CD1c-positive myeloid dendritic cell (primary cell): Measurements from ENCODE around the gene FHAD1.
A peak's percentile ranks its signal among the peaks of the same experiment; 100 is the strongest.
"Not testable (repeated sequence)": the region's sequence is repeated elsewhere in the genome, so short reads cannot be mapped to it uniquely, and the experiment has no call there.

Source experiments
- DNase-seq: peaks from one replicate; pipeline ENCODE4 v3.0.0-alpha.2; 2016; ENCODE audit errors: extremely low spot score

The FHAD1 gene

GRCh38 chr1:15368888-15369287, 121.9 kb downstream of the FHAD1 start:
- DNase-seq = no peak

DNA sequence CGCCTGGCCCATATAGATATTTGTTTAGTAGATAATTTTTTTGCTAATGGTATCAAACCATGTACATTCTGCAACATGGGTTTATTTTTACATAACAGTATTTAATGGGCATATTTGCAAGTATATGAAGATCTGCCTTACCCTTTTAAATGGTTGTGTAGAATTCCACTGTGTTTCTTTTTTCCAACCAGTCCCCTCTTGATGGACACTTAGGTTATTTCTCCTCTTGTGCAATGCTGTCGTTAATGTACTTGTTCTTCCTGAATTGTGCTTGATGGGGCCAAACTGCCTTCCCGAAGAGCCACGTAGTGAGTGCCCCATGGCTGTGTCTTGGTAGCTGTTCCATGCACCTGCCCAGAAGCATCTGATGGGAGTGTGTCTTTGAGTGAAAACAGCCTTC, 123.2 kb downstream of the FHAD1 start:
- no peak for DNase-seq

GRCh38 chr1:15370781-15371520, 123.9 kb downstream of the FHAD1 start:
- no peak for DNase-seq

GRCh38 chr1:15371610-15372545, 124.9 kb downstream of the FHAD1 start:
- DNase-seq = no peak

- DNase-seq = no peak
Measured at GRCh38 chr1:15378729-15379128, 131.7 kb downstream of the FHAD1 start.

DNA sequence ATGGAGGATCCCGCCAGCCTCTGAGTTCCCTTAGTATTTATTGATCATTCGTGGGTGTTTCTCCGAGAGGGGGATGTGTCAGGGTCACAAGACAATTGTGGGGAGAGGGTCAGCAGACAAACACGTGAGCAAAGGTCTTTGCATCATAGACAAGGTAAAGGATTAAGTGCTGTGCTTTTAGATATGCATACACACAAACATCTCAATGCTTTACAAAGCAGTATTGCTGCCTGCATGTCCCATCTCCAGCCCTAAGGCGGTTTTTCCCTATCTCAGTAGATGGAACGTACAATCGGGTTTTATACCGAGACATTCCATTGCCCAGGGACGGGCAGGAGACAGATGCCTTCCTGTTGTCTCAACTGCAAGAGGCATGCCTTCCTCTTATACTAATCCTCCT, 132.1 kb downstream of the FHAD1 start:
- DNase-seq = not testable (repeated sequence)

GRCh38 chr1:15380601-15381508, 133.8 kb downstream of the FHAD1 start:
- no peak for DNase-seq

GRCh38 chr1:15381805-15382204, 134.8 kb downstream of the FHAD1 start:
- DNase-seq = no peak

DNA sequence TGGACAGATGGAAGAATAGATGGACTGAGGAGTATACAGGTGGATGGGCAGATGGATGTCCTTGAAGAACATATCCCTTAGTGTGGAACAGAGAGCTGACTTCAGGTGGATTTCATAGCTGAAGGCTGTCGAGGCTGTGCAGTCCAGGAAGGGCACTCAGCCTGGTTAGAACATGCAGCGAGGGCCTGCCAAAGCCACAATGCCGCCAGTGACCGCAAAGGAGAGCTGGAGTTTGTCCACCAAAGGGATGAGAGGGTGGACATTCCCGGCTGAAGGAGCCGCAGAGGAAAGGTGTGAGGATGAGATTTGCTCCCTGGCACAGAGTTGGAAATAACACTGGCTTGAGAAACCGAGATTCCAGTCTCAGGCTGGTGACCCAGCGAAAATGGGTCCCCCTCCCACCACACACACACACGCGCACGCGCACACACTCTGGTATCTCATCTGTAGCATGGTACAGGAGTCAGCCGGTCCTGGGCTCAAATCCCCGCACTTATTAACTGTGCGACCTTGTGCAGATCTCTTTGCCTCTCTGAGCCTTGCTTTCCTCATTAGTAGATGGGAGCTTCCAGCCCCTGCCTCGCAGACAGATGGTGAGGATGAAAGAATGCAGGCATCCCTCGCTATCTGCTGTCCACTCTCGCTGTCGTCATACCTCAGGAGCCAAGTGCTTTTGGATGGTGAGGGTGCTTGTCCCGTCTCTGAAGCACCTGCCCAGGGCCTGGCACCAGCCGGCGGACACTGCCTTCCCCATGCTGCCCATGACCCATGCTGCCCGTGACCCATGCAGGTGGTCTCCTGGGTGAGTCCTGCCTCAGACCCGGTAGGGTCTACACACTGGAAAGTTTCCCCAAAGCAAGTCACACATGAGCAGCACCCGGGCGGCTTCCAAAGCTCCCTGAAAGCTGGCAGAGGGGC, 135.8 kb downstream of the FHAD1 start:
- DNase-seq = no peak

DNA sequence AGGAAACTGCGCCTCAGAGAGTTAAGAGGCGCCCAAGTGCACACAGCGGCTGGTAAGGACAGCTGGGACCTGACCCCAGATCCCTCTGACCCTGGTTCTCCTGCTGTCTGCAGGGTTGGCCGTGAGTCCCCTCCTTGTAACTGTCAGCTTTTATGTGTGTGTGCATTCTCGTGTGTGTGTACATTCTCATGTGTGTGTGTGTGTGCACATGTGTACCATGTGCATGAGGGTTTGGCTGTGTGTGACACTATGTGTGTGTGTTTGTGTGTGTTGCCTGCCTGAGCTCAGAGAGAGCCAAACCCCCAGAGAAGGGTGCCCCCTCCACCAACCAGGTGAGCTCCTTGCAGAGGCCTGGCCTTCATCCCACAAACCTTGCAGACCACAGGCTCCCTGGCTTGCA, 136.8 kb downstream of the FHAD1 start:
- no peak for DNase-seq

GRCh38 chr1:15384301-15384901, 137.4 kb downstream of the FHAD1 start:
- DNase-seq = peak; percentile 23

DNA sequence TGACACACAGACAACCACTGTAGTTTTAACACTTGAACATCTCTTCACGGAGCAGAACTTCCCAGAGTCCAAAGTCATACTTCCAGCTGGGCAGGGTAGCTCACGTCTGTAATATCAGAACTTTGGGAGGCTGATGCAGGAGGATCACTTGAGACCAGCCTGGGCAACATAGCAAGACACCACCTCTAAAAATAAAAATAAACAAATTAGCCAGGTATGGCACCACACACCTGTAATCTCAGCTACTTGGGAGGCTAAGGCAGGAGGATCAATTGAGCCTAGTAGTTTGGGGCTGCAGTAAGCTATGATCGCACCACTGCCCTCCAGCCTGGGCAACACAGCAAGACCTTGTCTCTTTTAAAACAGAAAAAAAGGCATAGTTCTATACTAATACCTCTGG, 138.4 kb downstream of the FHAD1 start:
- DNase-seq = no peak

DNA sequence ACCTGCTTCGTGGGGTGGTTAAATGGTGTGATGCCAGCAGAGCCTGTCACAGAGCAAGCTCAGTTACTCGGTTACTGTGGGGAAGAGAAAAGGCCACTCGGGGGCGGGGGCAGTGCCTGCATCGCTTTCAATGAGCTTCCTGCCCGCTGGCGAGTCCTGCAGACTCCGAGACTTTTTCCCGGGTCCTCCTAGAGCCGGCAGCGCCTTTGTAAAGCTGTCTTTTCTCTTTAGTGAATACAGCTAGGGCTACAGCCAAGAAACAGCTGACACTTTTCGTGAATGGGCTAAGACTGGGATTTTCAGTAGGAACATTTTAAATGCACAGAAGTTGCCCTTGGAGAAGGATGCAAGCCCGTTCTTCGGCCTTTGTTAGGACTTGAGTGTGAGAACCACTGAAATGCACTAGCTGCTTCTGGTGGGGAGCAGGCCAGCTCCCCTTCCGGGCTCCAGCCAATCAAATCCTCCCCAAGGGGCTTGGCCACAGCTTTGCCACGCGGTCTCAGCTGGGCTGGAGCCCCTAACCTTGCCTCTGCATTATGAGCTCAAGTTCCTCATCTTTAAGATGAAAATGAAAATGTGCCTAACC, 139.2 kb downstream of the FHAD1 start:
- DNase-seq = peak; percentile 50

DNA sequence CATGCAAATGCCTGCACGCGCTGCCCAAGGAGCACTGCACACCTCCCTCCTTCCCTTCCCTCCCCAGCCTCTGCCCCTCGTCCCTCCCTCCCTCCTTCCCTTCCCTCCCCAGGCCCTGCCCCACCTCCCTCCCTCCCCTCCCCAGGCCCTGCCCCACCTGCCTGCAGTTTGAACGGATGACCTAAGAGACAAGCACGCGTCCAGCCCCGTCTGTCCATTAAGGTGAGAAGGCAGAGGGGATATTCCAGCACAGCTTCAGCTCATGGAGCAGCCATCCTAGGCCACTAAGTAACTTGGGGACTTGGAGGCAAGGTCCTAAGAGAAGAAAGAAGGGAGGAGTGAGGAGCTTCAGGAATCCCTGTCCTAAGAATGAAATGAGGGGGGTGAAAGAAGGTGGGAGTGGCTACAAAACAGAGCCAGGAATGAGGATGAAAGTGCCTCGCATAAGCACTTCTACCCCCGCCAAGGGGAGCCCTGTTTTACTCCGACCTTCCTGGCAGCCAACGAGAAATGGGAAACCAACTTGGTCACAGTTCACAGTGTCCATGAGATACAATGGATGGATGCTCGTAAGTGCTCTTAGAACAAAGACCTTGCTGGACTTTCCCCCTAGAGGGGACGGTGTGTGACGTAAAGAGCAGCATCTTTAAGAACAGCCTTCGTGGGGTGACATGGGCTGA, 141.3 kb downstream of the FHAD1 start:
- no peak for DNase-seq

DNA sequence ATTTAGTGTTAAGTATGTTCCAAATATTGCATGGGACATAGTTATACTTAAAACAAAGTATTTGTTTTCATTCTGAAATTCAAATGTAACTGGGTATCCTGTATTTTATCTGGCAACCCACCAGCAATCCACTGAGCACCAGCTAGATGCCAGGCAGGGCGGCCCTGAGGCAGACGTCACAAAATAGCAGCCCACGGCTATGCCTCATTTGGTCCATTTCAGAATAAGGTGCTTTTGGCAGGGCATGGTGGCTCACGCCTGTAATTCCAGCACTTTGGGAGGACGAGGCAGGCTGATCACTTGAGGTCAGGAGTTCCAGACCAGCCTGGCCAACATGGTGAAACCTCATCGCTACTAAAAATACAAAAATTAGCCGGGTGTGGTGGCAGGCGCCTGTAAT, 142.8 kb downstream of the FHAD1 start:
- not testable (repeated sequence) for DNase-seq

- no peak for DNase-seq
Measured at GRCh38 chr1:15390667-15391066, 143.6 kb downstream of the FHAD1 start.

GRCh38 chr1:15391366-15391765, 144.3 kb downstream of the FHAD1 start:
- no peak for DNase-seq

- DNase-seq = no peak
Measured at GRCh38 chr1:15393475-15394257, 146.6 kb downstream of the FHAD1 start.

- DNase-seq = no peak
Measured at GRCh38 chr1:15394258-15394690, 147.3 kb downstream of the FHAD1 start.
